ENCODE measurements around the gene CDC45.

Gene CDC45

GRCh38 chr22:19469421-19469820, 10.3 kb upstream of the CDC45 start:
- no peak for TF ChIP-seq CTCF (IDR thresholded peaks at IDR 0.05; ENCODE audit: borderline replicate concordance, control extremely low read depth, extremely low read depth, insufficient read depth, missing control alignments)
- DNase-seq (ENCODE audit: low spot score): no peak
- in situ Hi-C loops (cut with MboI; ENCODE audit: low sequenced_read_pairs, unreplicated experiment): no loop called here

GRCh38 chr22:19470010-19470409, 9.7 kb upstream of the CDC45 start:
- in situ Hi-C loops (cut with MboI; ENCODE audit: low sequenced_read_pairs, unreplicated experiment): loop anchor here (10.0 kb wide), 1 partner anchor 285 kb away; no protein-coding TSS in a partner anchor
- no peak for DNase-seq (ENCODE audit: low spot score)
- TF ChIP-seq CTCF (IDR thresholded peaks at IDR 0.05; ENCODE audit: borderline replicate concordance, control extremely low read depth, extremely low read depth, insufficient read depth, missing control alignments): no peak

GRCh38 chr22:19471572-19471971, 8.1 kb upstream of the CDC45 start:
- in situ Hi-C loops (cut with MboI; ENCODE audit: low sequenced_read_pairs, unreplicated experiment): loop anchor here (10.0 kb wide), 1 partner anchor 287 kb away; no protein-coding TSS in a partner anchor
- DNase-seq (ENCODE audit: low spot score): no peak
- TF ChIP-seq CTCF (IDR thresholded peaks at IDR 0.05; ENCODE audit: borderline replicate concordance, control extremely low read depth, extremely low read depth, insufficient read depth, missing control alignments): no peak

GRCh38 chr22:19472233-19472632, 7.5 kb upstream of the CDC45 start:
- no peak for TF ChIP-seq CTCF (IDR thresholded peaks at IDR 0.05; ENCODE audit: borderline replicate concordance, control extremely low read depth, extremely low read depth, insufficient read depth, missing control alignments)
- in situ Hi-C loops (cut with MboI; ENCODE audit: low sequenced_read_pairs, unreplicated experiment): loop anchor here (10.0 kb wide), 1 partner anchor 287 kb away; no protein-coding TSS in a partner anchor

GRCh38 chr22:19473578-19473977, 6.1 kb upstream of the CDC45 start:
- DNase-seq (ENCODE audit: low spot score): no peak
- TF ChIP-seq CTCF (IDR thresholded peaks at IDR 0.05; ENCODE audit: borderline replicate concordance, control extremely low read depth, extremely low read depth, insufficient read depth, missing control alignments): no peak
- in situ Hi-C loops (cut with MboI; ENCODE audit: low sequenced_read_pairs, unreplicated experiment): loop anchor here (10.0 kb wide), 1 partner anchor 289 kb away; no protein-coding TSS in a partner anchor

More at GRCh38 chr22:19472233-19472632, 7.5 kb upstream of the CDC45 start:
- DNase-seq (ENCODE audit: low spot score): no peak

- TF ChIP-seq CTCF (IDR thresholded peaks at IDR 0.05; ENCODE audit: borderline replicate concordance, control extremely low read depth, extremely low read depth, insufficient read depth, missing control alignments): no peak
- DNase-seq (ENCODE audit: low spot score): no peak
- in situ Hi-C loops (cut with MboI; ENCODE audit: low sequenced_read_pairs, unreplicated experiment): loop anchor here (10.0 kb wide), 1 partner anchor 291 kb away; no protein-coding TSS in a partner anchor
Measured at GRCh38 chr22:19476023-19476422, 3.7 kb upstream of the CDC45 start.

Measured in GM13976 (cell line).